ENCODE measurements around the gene STMN1. TPM values are rescaled to one million over a fixed set of nuclear protein-coding genes. Genes with fewer than 3 reads are reported as not detected.

The STMN1 gene
- total RNA-seq, 2 experiments from 2014 or later, result 25.2 to 25.6 TPM

DNA sequence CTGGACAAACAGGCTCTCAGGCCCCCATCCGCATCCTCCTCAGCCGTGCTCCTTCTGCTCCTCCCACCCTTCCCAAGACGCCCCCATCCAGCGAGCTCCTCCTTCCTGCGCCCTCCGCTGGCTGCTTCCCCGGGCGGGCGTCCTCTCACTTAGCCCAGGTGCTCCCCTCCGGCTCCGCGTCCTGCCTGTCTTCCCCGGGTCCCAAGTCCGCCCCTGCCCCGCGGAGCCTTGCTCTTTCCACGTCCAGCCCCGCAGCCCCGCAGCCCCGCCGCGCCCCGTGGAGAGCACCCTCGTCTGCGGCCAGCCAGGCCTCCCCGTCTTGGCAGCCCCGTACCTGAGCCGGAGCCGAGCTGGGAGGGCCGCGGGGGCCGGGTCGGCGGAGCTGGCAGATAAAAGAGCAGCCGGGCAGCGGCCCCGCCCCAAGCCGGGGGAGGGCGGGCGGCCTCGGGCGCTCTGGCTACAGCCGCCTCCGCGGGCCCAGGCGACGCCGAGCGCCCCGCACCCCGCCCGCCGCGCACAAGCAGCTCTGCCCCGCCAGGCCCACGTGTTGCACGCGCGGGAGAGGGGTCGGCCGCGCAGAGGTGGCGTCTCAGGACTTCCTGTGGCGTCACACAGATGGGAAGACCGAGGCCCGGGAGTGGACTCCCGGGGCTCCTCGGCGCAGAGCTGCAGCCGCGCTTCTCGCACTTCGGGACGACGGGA lies 30.9 kb downstream of the STMN1 start, which contains the start of gene PAQR7:
Gene PAQR7 (minus strand): TSS at position 555 of the 702 bp plus-strand sequence. CDS start 11,869 bp downstream, outside the sequence.
- Histone ChIP-seq H3K4me3 (ENCODE audit: low read length) (peak within 1 kb of the TSS; percentile 66), H3K36me3 (ENCODE audit: insufficient read depth, low read length) (no peaks in the 10 kb centered on the region), H3K9me3 (ENCODE audit: control insufficient read depth in 1 of 2, insufficient read depth in 1 of 2, low read length in 2 of 2) (no peaks in the 10 kb centered on the region), H3K4me1 (ENCODE audit: insufficient read depth, low read length) (peaks cover 17% of the 10 kb centered on the region), H3K27ac (ENCODE audit: low read depth in 1 of 2, low read length in 2 of 2) (no peak within 1 kb of the TSS), H3K27me3 (ENCODE audit: control insufficient read depth in 1 of 2, insufficient read depth in 2 of 2, low read length in 2 of 2) (no peaks in the 10 kb centered on the region)
- ATAC-seq (ENCODE audit: poor library complexity) (peak; percentile 84), DNase-seq (peak in 13 of 14 experiments; percentile 19 to 81 (median 50))
- intact Hi-C loops (cut with DNase I, micrococcal nuclease), result loop anchor here in 1 of 2 experiments (5.0 kb wide), 2 partner anchors 38 to 53 kb away; no protein-coding TSS in a partner anchor
- no peaks in the 10 kb centered on the region for H3K36me3 Mint-ChIP-seq (ENCODE audit: low read depth)
- peak within 1 kb of the TSS; percentile 88 for H3K4me3 Mint-ChIP-seq
- POLR2A ChIA-PET, result interaction anchor here (0.6 to 2.2 kb wide), 17 partner anchors 13 to 303 kb away, joined by 3 to 22 read pairs (median 4); partner anchors contain the start of genes AUNIP, MTFR1L and PAFAH2
- no peaks in the 10 kb centered on the region for H3K27me3 Mint-ChIP-seq
- no peaks in the 10 kb centered on the region for H3K9me3 Mint-ChIP-seq
- CTCF ChIA-PET, result interaction anchor here (1.0 to 2.2 kb wide), 4 partner anchors 20 to 161 kb away, joined by 3 to 10 read pairs (median 4); partner anchors contain the start of genes MTFR1L and PAFAH2
- H3K4me1 Mint-ChIP-seq (ENCODE audit: low read depth), result peaks cover 10% of the 10 kb centered on the region
- peak within 1 kb of the TSS; percentile 67 for H3K27ac Mint-ChIP-seq
- TF ChIP-seq CTCF (IDR thresholded peaks at IDR 0.05), result no peak

DNA sequence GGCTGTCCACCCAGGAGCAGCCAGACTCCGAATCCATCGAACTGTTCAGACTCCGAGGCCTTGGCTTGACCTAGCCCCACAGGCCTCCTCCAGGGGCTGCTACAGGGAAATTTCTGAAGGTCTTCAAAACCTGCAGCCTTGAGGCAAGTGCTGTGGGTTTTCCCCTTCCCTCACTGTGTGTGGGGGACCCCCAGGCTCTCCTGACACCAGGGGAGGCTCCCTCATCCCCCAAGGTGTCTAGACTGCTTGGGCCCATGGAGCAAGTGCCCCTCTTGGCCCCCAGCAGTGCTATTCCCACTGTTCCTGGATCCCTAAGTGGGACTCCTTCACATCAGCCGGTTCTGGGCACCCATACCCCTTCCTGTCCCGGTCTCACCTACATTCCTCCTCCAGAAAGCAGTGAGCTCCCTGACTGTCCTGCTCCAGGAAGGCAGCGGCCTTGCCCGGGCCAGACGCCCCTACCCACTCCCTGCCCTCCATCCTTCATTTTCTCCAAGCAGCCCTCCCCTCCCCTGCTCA lies 31.5 kb downstream of the STMN1 start:
- Histone ChIP-seq H3K36me3 (ENCODE audit: insufficient read depth, low read length) (no peaks in the 10 kb centered on the region), H3K4me3 (ENCODE audit: low read length) (peak overlapping the region; percentile 66), H3K27me3 (ENCODE audit: control insufficient read depth in 1 of 2, insufficient read depth in 2 of 2, low read length in 2 of 2) (no peaks in the 10 kb centered on the region), H3K27ac (ENCODE audit: low read depth in 1 of 2, low read length in 2 of 2) (no peak overlapping the region), H3K9me3 (ENCODE audit: control insufficient read depth in 1 of 2, insufficient read depth in 1 of 2, low read length in 2 of 2) (no peaks in the 10 kb centered on the region), H3K4me1 (ENCODE audit: insufficient read depth, low read length) (peaks cover 17% of the 10 kb centered on the region)
- ChIA-PET CTCF (interaction anchor here (1.0 to 2.2 kb wide), 3 partner anchors 21 to 162 kb away, joined by 3 to 10 read pairs (median 5); partner anchors contain the start of gene MTFR1L), POLR2A (interaction anchor here (0.6 to 2.2 kb wide), 11 partner anchors 15 to 249 kb away, joined by 3 to 22 read pairs (median 3); partner anchors contain the start of genes AUNIP, MTFR1L and PAFAH2)
- Mint-ChIP-seq H3K27ac (peak overlapping the region; percentile 47), H3K27me3 (no peaks in the 10 kb centered on the region), H3K4me1 (ENCODE audit: low read depth) (peaks cover 10% of the 10 kb centered on the region), H3K9me3 (no peaks in the 10 kb centered on the region), H3K36me3 (ENCODE audit: low read depth) (no peaks in the 10 kb centered on the region), H3K4me3 (peak overlapping the region; percentile 86)
- TF ChIP-seq CTCF (IDR thresholded peaks at IDR 0.05), result no peak
- intact Hi-C loops (cut with DNase I, micrococcal nuclease), result loop anchor here in 1 of 2 experiments (5.0 kb wide), 2 partner anchors 37 to 52 kb away; no protein-coding TSS in a partner anchor
- ATAC-seq (ENCODE audit: poor library complexity), result no peak
- no peak for DNase-seq

DNA sequence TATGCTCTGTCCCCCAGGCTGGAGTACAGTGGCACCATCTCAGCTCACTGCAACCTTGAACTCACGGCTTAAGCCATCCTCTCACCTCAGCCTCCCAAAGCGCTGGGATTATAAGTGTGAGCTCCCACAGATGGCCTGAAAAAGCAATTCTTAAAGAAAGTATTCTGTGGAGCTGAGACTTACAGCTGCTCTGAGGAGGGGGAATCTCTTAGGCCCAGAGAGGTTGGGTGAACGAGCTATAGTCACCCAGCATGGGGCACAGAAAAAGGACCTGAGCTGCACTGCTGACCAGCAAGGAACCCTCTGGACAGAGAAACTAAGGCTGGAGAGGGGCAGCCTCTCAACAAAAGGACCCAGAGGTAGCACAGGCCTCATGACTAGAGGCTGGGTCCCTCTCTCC lies 32.0 kb downstream of the STMN1 start:
- Mint-ChIP-seq H3K4me1 (ENCODE audit: low read depth) (peaks cover 10% of the 10 kb centered on the region), H3K9me3 (no peaks in the 10 kb centered on the region), H3K27me3 (no peaks in the 10 kb centered on the region), H3K4me3 (no peak overlapping the region), H3K36me3 (ENCODE audit: low read depth) (no peaks in the 10 kb centered on the region), H3K27ac (no peak overlapping the region)
- H3K9me3 ChIP-seq (ENCODE audit: control insufficient read depth in 1 of 2, insufficient read depth in 1 of 2, low read length in 2 of 2), result no peaks in the 10 kb centered on the region
- no peak overlapping the region for H3K4me3 ChIP-seq (ENCODE audit: low read length)
- H3K4me1 ChIP-seq (ENCODE audit: insufficient read depth, low read length), result peaks cover 17% of the 10 kb centered on the region
- intact Hi-C loops (cut with DNase I, micrococcal nuclease), result no loop called here
- no peak for TF ChIP-seq CTCF (IDR thresholded peaks at IDR 0.05)
- DNase-seq (no peak), ATAC-seq (ENCODE audit: poor library complexity) (no peak)
- ChIA-PET POLR2A (interaction anchor here (1.1 to 2.2 kb wide), 4 partner anchors 17 to 114 kb away, joined by 3 to 22 read pairs (median 5); partner anchors contain the start of gene MTFR1L), CTCF (interaction anchor here (2.2 kb wide), 1 partner anchor 21 kb away, joined by 10 read pairs; no protein-coding TSS in a partner anchor)
- H3K27me3 ChIP-seq (ENCODE audit: control insufficient read depth in 1 of 2, insufficient read depth in 2 of 2, low read length in 2 of 2), result no peaks in the 10 kb centered on the region
- no peaks in the 10 kb centered on the region for H3K36me3 ChIP-seq (ENCODE audit: insufficient read depth, low read length)
- no peak overlapping the region for H3K27ac ChIP-seq (ENCODE audit: low read depth in 1 of 2, low read length in 2 of 2)

Measured in CD4-positive, alpha-beta T cell (primary cell).